Liver (tissue), 9 donors: Measurements from ENCODE around the gene PINK1. TPM values are rescaled to one million over a fixed set of nuclear protein-coding genes. Genes with fewer than 3 reads are reported as not detected.

ENCODE experiments used
- DNase-seq: peaks from one replicate; pipeline ENCODE4 v3.0.0-alpha.2; 2017; ENCODE audit warnings: low spot score
- H3K27ac ChIP-seq, 2 donors: one replicate each; pipeline ENCODE4 v1.7.0; 2013; ENCODE audit warnings: inconsistent platforms in 2 of 2, low read length in 2 of 2, control low read depth in 1 of 2, low read depth in 1 of 2, mild to moderate bottlenecking in 1 of 2
- H3K27me3 ChIP-seq, 4 donors: one replicate each; pipeline versions ENCODE4 v1.6.1 to v1.7.0; 2013; ENCODE audit warnings: low read length in 3 of 4, inconsistent platforms in 1 of 4, mild to moderate bottlenecking in 1 of 4, moderate library complexity in 1 of 4; ENCODE audit not compliant: control insufficient read depth in 4 of 4, insufficient read depth in 4 of 4
- H3K36me3 ChIP-seq, 4 donors: one replicate each; pipeline versions ENCODE4 v1.6.1 to v1.7.0; 2013; ENCODE audit warnings: low read length in 3 of 4, mild to moderate bottlenecking in 3 of 4, low read depth in 1 of 4, moderate library complexity in 1 of 4; ENCODE audit not compliant: control insufficient read depth in 4 of 4, insufficient read depth in 3 of 4
- H3K4me1 ChIP-seq, 4 donors: one replicate each; pipeline versions ENCODE4 v1.6.1 to v1.7.0; 2013; ENCODE audit warnings: low read length in 3 of 4, mild to moderate bottlenecking in 3 of 4, moderate library complexity in 1 of 4; ENCODE audit not compliant: control insufficient read depth in 4 of 4, insufficient read depth in 4 of 4
- H3K4me3 ChIP-seq, 3 donors: one replicate each; pipeline versions ENCODE4 v1.6.1 to v1.7.0; 2013; ENCODE audit warnings: low read length in 3 of 3, control low read depth in 1 of 3, low read depth in 1 of 3, mild to moderate bottlenecking in 1 of 3
- H3K9ac ChIP-seq, 2 donors: one replicate each; pipeline ENCODE4 v1.7.0; 2013; ENCODE audit warnings: low read length in 2 of 2, mild to moderate bottlenecking in 2 of 2, moderate library complexity in 2 of 2, control low read depth in 1 of 2, low read depth in 1 of 2
- H3K9me3 ChIP-seq, 4 donors: one replicate each; pipeline versions ENCODE4 v1.6.1 to v1.7.0; 2013; ENCODE audit warnings: low read length in 3 of 4; ENCODE audit not compliant: control insufficient read depth in 4 of 4
- EGR1 ChIP-seq, 2 donors: IDR thresholded peaks; 2 replicates each; pipeline ENCODE4 v1.6.1; 2016 to 2018; ENCODE audit warnings: antibody characterized with exemption in 2 of 2, low read depth in 2 of 2
- FOXA1 ChIP-seq: IDR thresholded peaks from 2 replicates; pipeline ENCODE4 v1.6.1; 2016; ENCODE audit warnings: antibody characterized with exemption
- HNF4A ChIP-seq, 2 donors: conservative IDR thresholded peaks; 2 replicates each; pipeline ENCODE4 v1.6.1; 2016; ENCODE audit warnings: antibody characterized with exemption in 2 of 2, mild to moderate bottlenecking in 2 of 2
- JUND ChIP-seq, 2 donors: IDR thresholded peaks; 2 replicates each; pipeline ENCODE4 v1.6.1; 2016; ENCODE audit warnings: antibody characterized with exemption in 2 of 2
- RAD21 ChIP-seq, 2 donors: IDR thresholded peaks; 2 replicates each; pipeline ENCODE4 v1.6.1; 2016; ENCODE audit warnings: antibody characterized with exemption in 2 of 2, mild to moderate bottlenecking in 2 of 2
- RXRA ChIP-seq, 2 donors: IDR thresholded peaks; 2 replicates each; pipeline ENCODE4 v1.6.1; 2017 to 2018; ENCODE audit warnings: antibody characterized with exemption in 2 of 2, mild to moderate bottlenecking in 1 of 2
- TAF1 ChIP-seq: conservative IDR thresholded peaks from 2 replicates; pipeline ENCODE4 v1.6.1; 2016; ENCODE audit warnings: antibody characterized with exemption, mild to moderate bottlenecking
- WGBS: extraction: QIAGEN DNeasy Blood & Tissue Kit; methylation state at CpG from one replicate; pipeline ENCODE4 v1.1.7; 2013; 5-methylcytosine and 5-hydroxymethylcytosine counted together
- polyA plus RNA-seq, 2 donors: library from polyadenylated mRNA; stranded (reverse) in 1 of 2; unstranded in 1 of 2; fragments of 200-250 nt in 1 of 2; fragments of >200 nt in 1 of 2; fragmentation: Nextera tagmentation in 1 of 2; extraction: Ambion mirVana in 1 of 2; gene quantifications; one replicate each; pipeline versions ENCODE4 v1.2.1 to v1.2.3, GENCODE V29; 2013 to 2015
- total RNA-seq, 2 donors: library from RNA; depleted of rRNA; stranded (reverse); fragments of >200 nt; gene quantifications; one replicate each; pipeline ENCODE4 v1.2.3, GENCODE V29; 2014
- TF ChIP-seq, protein P1 (sequence below): IDR thresholded peaks from 2 replicates; pipeline ENCODE4 v1.6.1; 2016; ENCODE audit warnings: antibody characterized with exemption
- TF ChIP-seq, protein P2 (sequence below): IDR thresholded peaks from 2 replicates; pipeline ENCODE4 v1.6.1; 2016; ENCODE audit warnings: antibody characterized with exemption
- TF ChIP-seq, protein P3 (sequence below): IDR thresholded peaks from 2 replicates; pipeline ENCODE4 v1.6.1; 2016; ENCODE audit warnings: antibody characterized with exemption
- TF ChIP-seq, protein P4 (sequence below): IDR thresholded peaks from 2 replicates; pipeline ENCODE4 v1.6.1; 2016; ENCODE audit warnings: antibody characterized with exemption, mild to moderate bottlenecking
- TF ChIP-seq, protein P5 (sequence below): fragments of 150-350 bp; IDR thresholded peaks from 2 replicates; pipeline ENCODE4 v1.5.1; 2017; ENCODE audit warnings: improper control_type of control experiment, low read depth, low read length; ENCODE audit not compliant: missing input control
- donor health status: healthy.
- donor health status: healthy.
- donor health status: healthy.
- donor health status: healthy.
- donor health status: healthy.

PINK1 gene
- total and polyA plus RNA-seq, 4 donors = 52.7 to 118 (median 62.2) TPM

DNA sequence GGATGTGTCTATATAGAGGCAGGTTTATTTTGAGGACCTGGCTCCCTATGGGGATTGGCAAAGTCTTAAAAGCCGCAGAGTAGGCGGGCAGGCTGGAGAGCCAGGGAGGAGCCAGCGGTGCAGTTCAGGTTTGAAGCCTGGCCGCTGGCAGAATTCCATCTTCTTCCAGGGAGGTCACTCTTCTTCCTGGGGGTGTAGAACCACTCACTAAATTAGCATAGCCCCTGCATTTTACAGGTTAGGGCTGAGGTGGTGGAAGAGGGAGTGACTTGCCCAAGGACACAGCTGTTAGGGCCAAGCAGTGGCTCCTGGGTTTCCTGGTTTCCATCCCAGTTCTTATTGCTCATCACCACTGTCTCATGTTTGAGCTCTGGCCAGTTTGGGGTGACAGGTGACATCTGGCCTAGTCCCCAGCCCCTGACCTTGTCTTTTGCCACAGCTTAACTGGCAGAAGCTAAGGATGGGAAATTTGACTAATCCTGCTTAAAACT, 1.4 kb downstream of the PINK1 start:
- Histone ChIP-seq H3K36me3 (peaks cover 6 to 25% (median 18%) of the 10 kb centered on the region in 4 donors), H3K27me3 (no peaks in the 10 kb centered on the region), H3K4me3 (peak overlapping the region in 2 of 3 donors; percentile 56 to 96), H3K27ac (peak overlapping the region; percentile 92 to 95), H3K9ac (peak overlapping the region; percentile 62 to 83), H3K9me3 (no peaks in the 10 kb centered on the region), H3K4me1 (peaks cover 9 to 18% (median 15%) of the 10 kb centered on the region in 4 donors)
- WGBS = 6% methylated on average over 4 of the region's 4 CpGs
- no peak for DNase-seq
- TF ChIP-seq HNF4A (conservative IDR thresholded peaks at IDR 0.05) (peak; percentile 4 to 40), RXRA (IDR thresholded peaks at IDR 0.05) (peak; percentile 21 to 73), JUND (IDR thresholded peaks at IDR 0.05) (peak in 1 of 2 donors; percentile 95), FOXA1 (no peak), RAD21 (IDR thresholded peaks at IDR 0.05) (peak in 1 of 2 donors; percentile 11), TAF1 (no peak)
- TF ChIP-seq, protein P1, sequence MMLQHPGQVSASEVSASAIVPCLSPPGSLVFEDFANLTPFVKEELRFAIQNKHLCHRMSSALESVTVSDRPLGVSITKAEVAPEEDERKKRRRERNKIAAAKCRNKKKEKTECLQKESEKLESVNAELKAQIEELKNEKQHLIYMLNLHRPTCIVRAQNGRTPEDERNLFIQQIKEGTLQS = peak; percentile 59
- TF ChIP-seq, protein P2, sequence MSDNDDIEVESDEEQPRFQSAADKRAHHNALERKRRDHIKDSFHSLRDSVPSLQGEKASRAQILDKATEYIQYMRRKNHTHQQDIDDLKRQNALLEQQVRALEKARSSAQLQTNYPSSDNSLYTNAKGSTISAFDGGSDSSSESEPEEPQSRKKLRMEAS = no peak
- TF ChIP-seq, protein P3, sequence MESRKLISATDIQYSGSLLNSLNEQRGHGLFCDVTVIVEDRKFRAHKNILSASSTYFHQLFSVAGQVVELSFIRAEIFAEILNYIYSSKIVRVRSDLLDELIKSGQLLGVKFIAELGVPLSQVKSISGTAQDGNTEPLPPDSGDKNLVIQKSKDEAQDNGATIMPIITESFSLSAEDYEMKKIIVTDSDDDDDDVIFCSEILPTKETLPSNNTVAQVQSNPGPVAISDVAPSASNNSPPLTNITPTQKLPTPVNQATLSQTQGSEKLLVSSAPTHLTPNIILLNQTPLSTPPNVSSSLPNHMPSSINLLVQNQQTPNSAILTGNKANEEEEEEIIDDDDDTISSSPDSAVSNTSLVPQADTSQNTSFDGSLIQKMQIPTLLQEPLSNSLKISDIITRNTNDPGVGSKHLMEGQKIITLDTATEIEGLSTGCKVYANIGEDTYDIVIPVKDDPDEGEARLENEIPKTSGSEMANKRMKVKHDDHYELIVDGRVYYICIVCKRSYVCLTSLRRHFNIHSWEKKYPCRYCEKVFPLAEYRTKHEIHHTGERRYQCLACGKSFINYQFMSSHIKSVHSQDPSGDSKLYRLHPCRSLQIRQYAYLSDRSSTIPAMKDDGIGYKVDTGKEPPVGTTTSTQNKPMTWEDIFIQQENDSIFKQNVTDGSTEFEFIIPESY = no peak

DNA sequence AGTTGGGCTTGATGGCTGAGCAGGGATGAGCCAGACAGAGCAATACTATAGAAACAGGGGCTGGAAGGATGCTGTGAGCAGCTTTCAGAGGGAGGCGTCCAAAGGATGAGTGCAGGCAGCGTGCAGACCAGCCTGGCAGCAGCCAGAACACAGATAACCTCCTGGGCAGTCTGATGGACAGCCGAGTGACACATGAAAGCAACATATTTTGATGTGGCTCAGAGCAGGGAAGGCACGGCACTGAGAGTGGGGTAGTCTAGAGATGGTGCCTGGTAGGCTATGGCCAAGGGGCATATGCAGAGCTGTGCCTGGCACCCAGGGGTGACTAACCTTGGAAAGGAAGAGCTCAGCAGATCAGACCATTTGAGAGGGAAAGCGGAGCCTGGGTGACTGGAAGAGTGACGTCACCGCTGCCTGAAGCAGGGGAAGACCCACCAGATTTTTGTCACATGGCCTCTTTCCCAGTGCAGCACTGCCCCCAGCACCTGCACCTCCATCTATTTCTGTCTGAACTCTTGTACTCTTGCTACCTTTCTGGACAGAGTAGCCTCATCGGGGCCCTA, 3.6 kb downstream of the PINK1 start:
- H3K27ac ChIP-seq = no peak overlapping the region
- H3K36me3 ChIP-seq = peaks cover 6 to 37% (median 28%) of the 10 kb centered on the region in 4 donors
- H3K4me1 ChIP-seq = peaks cover 9 to 18% (median 15%) of the 10 kb centered on the region in 4 donors
- H3K4me3 ChIP-seq = no peak overlapping the region
- DNase-seq = no peak
- no peaks in the 10 kb centered on the region for H3K9me3 ChIP-seq
- WGBS = 90% methylated on average over 8 of the region's 8 CpGs
- H3K27me3 ChIP-seq = no peaks in the 10 kb centered on the region
- no peak overlapping the region for H3K9ac ChIP-seq
- TF ChIP-seq EGR1 (IDR thresholded peaks at IDR 0.05; ENCODE audit: low read depth in 2 of 2) (no peak), JUND (IDR thresholded peaks at IDR 0.05) (no peak)
- TF ChIP-seq, protein P4, sequence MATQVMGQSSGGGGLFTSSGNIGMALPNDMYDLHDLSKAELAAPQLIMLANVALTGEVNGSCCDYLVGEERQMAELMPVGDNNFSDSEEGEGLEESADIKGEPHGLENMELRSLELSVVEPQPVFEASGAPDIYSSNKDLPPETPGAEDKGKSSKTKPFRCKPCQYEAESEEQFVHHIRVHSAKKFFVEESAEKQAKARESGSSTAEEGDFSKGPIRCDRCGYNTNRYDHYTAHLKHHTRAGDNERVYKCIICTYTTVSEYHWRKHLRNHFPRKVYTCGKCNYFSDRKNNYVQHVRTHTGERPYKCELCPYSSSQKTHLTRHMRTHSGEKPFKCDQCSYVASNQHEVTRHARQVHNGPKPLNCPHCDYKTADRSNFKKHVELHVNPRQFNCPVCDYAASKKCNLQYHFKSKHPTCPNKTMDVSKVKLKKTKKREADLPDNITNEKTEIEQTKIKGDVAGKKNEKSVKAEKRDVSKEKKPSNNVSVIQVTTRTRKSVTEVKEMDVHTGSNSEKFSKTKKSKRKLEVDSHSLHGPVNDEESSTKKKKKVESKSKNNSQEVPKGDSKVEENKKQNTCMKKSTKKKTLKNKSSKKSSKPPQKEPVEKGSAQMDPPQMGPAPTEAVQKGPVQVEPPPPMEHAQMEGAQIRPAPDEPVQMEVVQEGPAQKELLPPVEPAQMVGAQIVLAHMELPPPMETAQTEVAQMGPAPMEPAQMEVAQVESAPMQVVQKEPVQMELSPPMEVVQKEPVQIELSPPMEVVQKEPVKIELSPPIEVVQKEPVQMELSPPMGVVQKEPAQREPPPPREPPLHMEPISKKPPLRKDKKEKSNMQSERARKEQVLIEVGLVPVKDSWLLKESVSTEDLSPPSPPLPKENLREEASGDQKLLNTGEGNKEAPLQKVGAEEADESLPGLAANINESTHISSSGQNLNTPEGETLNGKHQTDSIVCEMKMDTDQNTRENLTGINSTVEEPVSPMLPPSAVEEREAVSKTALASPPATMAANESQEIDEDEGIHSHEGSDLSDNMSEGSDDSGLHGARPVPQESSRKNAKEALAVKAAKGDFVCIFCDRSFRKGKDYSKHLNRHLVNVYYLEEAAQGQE = no peak
- TF ChIP-seq, protein P2 = no peak
- TF ChIP-seq, protein P5, sequence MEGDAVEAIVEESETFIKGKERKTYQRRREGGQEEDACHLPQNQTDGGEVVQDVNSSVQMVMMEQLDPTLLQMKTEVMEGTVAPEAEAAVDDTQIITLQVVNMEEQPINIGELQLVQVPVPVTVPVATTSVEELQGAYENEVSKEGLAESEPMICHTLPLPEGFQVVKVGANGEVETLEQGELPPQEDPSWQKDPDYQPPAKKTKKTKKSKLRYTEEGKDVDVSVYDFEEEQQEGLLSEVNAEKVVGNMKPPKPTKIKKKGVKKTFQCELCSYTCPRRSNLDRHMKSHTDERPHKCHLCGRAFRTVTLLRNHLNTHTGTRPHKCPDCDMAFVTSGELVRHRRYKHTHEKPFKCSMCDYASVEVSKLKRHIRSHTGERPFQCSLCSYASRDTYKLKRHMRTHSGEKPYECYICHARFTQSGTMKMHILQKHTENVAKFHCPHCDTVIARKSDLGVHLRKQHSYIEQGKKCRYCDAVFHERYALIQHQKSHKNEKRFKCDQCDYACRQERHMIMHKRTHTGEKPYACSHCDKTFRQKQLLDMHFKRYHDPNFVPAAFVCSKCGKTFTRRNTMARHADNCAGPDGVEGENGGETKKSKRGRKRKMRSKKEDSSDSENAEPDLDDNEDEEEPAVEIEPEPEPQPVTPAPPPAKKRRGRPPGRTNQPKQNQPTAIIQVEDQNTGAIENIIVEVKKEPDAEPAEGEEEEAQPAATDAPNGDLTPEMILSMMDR = no peak
